Measurements from ENCODE around the gene CNTNAP2. TPM values are rescaled to one million over a fixed set of nuclear protein-coding genes. Genes with fewer than 3 reads are reported as not detected.

CNTNAP2 gene
- total RNA-seq, 1 experiment from 2014 or later, result 64.5 TPM

DNA sequence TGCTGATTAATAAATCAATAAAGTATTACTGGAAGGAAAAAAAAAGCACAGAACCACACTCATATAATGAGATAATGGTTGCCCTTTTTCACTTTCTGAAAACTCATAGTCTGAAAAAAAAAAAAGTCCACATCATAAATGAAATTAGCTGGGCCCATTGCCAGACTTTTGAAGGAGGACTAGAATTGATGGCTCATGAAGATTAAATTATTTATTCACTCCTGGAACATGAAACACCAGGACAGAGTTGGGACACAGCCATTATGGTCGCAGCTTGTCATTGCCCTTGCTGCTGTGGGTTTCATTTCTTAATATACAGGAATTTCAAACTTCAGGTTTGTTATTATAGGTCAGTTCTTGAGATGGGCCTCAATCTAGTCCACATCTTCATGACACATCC is 91.9 kb downstream of the CNTNAP2 start:
- no peak overlapping the region for H2BK15ac ChIP-seq (ENCODE audit: low read depth, low read length)
- no peaks in the 10 kb centered on the region for H3K27me3 Mint-ChIP-seq (ENCODE audit: low read depth)
- no peak overlapping the region for H3T11ph ChIP-seq (ENCODE audit: low read length)
- H3K4me1 Mint-ChIP-seq, result no peaks in the 10 kb centered on the region
- no peak overlapping the region for H4K5ac ChIP-seq (ENCODE audit: insufficient read length, low read depth, low read length)
- H3K27me3 ChIP-seq (ENCODE audit: insufficient read depth, low read length), result no peaks in the 10 kb centered on the region
- H3K79me2 ChIP-seq (ENCODE audit: insufficient read depth, low read length), result no peaks in the 10 kb centered on the region
- no peak overlapping the region for H3K14ac ChIP-seq (ENCODE audit: insufficient read depth, low read length)
- no peaks in the 10 kb centered on the region for H4K20me1 ChIP-seq (ENCODE audit: control insufficient read depth, insufficient read depth, insufficient read length)
- H3K79me1 ChIP-seq (ENCODE audit: insufficient read depth, low read depth, low read length, poor library complexity, severe bottlenecking), result no peaks in the 10 kb centered on the region
- H3K4me3 Mint-ChIP-seq, result no peak overlapping the region
- H3K27ac Mint-ChIP-seq, result no peak overlapping the region
- H3K27ac ChIP-seq (ENCODE audit: insufficient read length, low read depth, low read length), result no peak overlapping the region
- no peak overlapping the region for H3K56ac ChIP-seq (ENCODE audit: insufficient read length, low read depth, low read length)
- no peak overlapping the region for H2BK12ac ChIP-seq (ENCODE audit: insufficient read length, low read depth, low read length)
- no peak overlapping the region for H4K91ac ChIP-seq (ENCODE audit: insufficient read length, low read depth, low read length)
- H3K9me3 Mint-ChIP-seq, result no peaks in the 10 kb centered on the region
- H2BK120ac ChIP-seq (ENCODE audit: low read depth, low read length, poor library complexity, severe bottlenecking), result no peak overlapping the region
- no peaks in the 10 kb centered on the region; a peak in 1 of 7 replicates for H3K36me3 Mint-ChIP-seq (ENCODE audit: insufficient read depth in 1 of 3, low read depth in 3 of 3)
- H3K4me2 ChIP-seq (ENCODE audit: insufficient read depth, insufficient read length, low read length), result no peak overlapping the region
- H2AK5ac ChIP-seq (ENCODE audit: insufficient read length, low read length), result no peak overlapping the region
- no peak overlapping the region for H4K8ac ChIP-seq (replicated peaks; ENCODE audit: insufficient read length, low read depth, low read length)
- H3K23me2 ChIP-seq (ENCODE audit: insufficient read length, low read depth, low read length, poor library complexity, severe bottlenecking), result no peaks in the 10 kb centered on the region
- TF ChIP-seq, protein P1, sequence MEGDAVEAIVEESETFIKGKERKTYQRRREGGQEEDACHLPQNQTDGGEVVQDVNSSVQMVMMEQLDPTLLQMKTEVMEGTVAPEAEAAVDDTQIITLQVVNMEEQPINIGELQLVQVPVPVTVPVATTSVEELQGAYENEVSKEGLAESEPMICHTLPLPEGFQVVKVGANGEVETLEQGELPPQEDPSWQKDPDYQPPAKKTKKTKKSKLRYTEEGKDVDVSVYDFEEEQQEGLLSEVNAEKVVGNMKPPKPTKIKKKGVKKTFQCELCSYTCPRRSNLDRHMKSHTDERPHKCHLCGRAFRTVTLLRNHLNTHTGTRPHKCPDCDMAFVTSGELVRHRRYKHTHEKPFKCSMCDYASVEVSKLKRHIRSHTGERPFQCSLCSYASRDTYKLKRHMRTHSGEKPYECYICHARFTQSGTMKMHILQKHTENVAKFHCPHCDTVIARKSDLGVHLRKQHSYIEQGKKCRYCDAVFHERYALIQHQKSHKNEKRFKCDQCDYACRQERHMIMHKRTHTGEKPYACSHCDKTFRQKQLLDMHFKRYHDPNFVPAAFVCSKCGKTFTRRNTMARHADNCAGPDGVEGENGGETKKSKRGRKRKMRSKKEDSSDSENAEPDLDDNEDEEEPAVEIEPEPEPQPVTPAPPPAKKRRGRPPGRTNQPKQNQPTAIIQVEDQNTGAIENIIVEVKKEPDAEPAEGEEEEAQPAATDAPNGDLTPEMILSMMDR (conservative IDR thresholded peaks at IDR 0.05), result no peak
- no peak overlapping the region for H2BK20ac ChIP-seq (ENCODE audit: low read depth, low read length, poor library complexity, severe bottlenecking)
- no peak overlapping the region for H3K4ac ChIP-seq (ENCODE audit: low read depth, low read length)
- no peak overlapping the region for H3K18ac ChIP-seq (ENCODE audit: insufficient read length, low read depth, low read length)
- H3K23ac ChIP-seq (ENCODE audit: insufficient read length, low read depth, low read length), result no peak overlapping the region
- H3K9ac ChIP-seq (ENCODE audit: extremely low read depth, insufficient read length, low read length), result no peak overlapping the region
- no peak overlapping the region for H2AFZ ChIP-seq (ENCODE audit: low read length)
- H3K4me1 ChIP-seq (ENCODE audit: insufficient read depth, low read length), result no peaks in the 10 kb centered on the region
- H2BK5ac ChIP-seq (ENCODE audit: insufficient read length, low read length), result no peak overlapping the region
- DNase-seq, result no peak
- H3K9me3 ChIP-seq (ENCODE audit: control insufficient read depth, low read depth, low read length), result no peaks in the 10 kb centered on the region
- WGBS (ENCODE audit: extremely low coverage, insufficient read length, low lambda C conversion rate), result no CpG with 5 or more reads among the region's 1 CpG
